IPS-18a (cell line): ENCODE measurements around the gene SLC9A9.

Source experiments
- H3K27ac ChIP-seq: one replicate; pipeline ENCODE4 v1.5.1; 2013; ENCODE audit warnings: low read length
- H3K27me3 ChIP-seq: one replicate; pipeline ENCODE4 v1.6.1; 2013; ENCODE audit warnings: mild to moderate bottlenecking, low read length; ENCODE audit not compliant: control insufficient read depth, insufficient read depth
- H3K36me3 ChIP-seq: one replicate; pipeline ENCODE4 v1.6.1; 2013; ENCODE audit warnings: low read depth, low read length; ENCODE audit not compliant: control insufficient read depth
- H3K4me1 ChIP-seq: one replicate; pipeline ENCODE4 v1.6.1; 2013; ENCODE audit warnings: low read depth, low read length; ENCODE audit not compliant: control insufficient read depth
- H3K4me3 ChIP-seq: one replicate; pipeline ENCODE4 v1.5.1; 2013; ENCODE audit warnings: low read length
- H3K9ac ChIP-seq: one replicate; pipeline ENCODE4 v1.6.1; 2013; ENCODE audit warnings: mild to moderate bottlenecking, low read length, moderate library complexity
- H3K9me3 ChIP-seq: one replicate; pipeline ENCODE4 v1.6.1; 2013; ENCODE audit warnings: low read depth, low read length; ENCODE audit not compliant: control insufficient read depth

Gene SLC9A9

GRCh38 chr3:143653935-143654334 lies 194.3 kb downstream of the SLC9A9 start:
- Histone ChIP-seq H3K9me3 (no peaks in the 10 kb centered on the region), H3K9ac (no peak overlapping the region), H3K27ac (no peak overlapping the region), H3K36me3 (no peaks in the 10 kb centered on the region), H3K4me1 (peaks cover 7% of the 10 kb centered on the region), H3K4me3 (no peak overlapping the region), H3K27me3 (no peaks in the 10 kb centered on the region)

GRCh38 chr3:143653493-143653892 lies 194.8 kb downstream of the SLC9A9 start:
- no peaks in the 10 kb centered on the region for H3K36me3 ChIP-seq
- H3K9ac ChIP-seq: no peak overlapping the region
- no peaks in the 10 kb centered on the region for H3K27me3 ChIP-seq
- H3K27ac ChIP-seq: no peak overlapping the region
- H3K4me3 ChIP-seq: no peak overlapping the region
- no peaks in the 10 kb centered on the region for H3K9me3 ChIP-seq
- peaks cover 7% of the 10 kb centered on the region for H3K4me1 ChIP-seq

- no peaks in the 10 kb centered on the region for H3K36me3 ChIP-seq
- H3K9ac ChIP-seq: no peak overlapping the region
- H3K27me3 ChIP-seq: no peaks in the 10 kb centered on the region
- no peak overlapping the region for H3K4me3 ChIP-seq
- H3K9me3 ChIP-seq: no peaks in the 10 kb centered on the region
- no peak overlapping the region for H3K27ac ChIP-seq
- peaks cover 7% of the 10 kb centered on the region for H3K4me1 ChIP-seq
Measured at GRCh38 chr3:143652118-143652517, 196.2 kb downstream of the SLC9A9 start.

- Histone ChIP-seq H3K27me3 (no peaks in the 10 kb centered on the region), H3K4me1 (no peaks in the 10 kb centered on the region), H3K9ac (no peak overlapping the region), H3K9me3 (no peaks in the 10 kb centered on the region), H3K4me3 (no peak overlapping the region), H3K36me3 (no peaks in the 10 kb centered on the region), H3K27ac (no peak overlapping the region)
Measured at GRCh38 chr3:143650827-143651226, 197.4 kb downstream of the SLC9A9 start.

- no peaks in the 10 kb centered on the region for H3K36me3 ChIP-seq
- no peak overlapping the region for H3K9ac ChIP-seq
- H3K27ac ChIP-seq: no peak overlapping the region
- no peaks in the 10 kb centered on the region for H3K27me3 ChIP-seq
- no peaks in the 10 kb centered on the region for H3K4me1 ChIP-seq
- no peaks in the 10 kb centered on the region for H3K9me3 ChIP-seq
- H3K4me3 ChIP-seq: no peak overlapping the region
Measured at GRCh38 chr3:143650120-143650519, 198.1 kb downstream of the SLC9A9 start.

GRCh38 chr3:143648708-143649107 lies 199.6 kb downstream of the SLC9A9 start:
- Histone ChIP-seq H3K4me3 (no peak overlapping the region), H3K36me3 (no peaks in the 10 kb centered on the region), H3K9ac (no peak overlapping the region), H3K9me3 (no peaks in the 10 kb centered on the region), H3K27me3 (no peaks in the 10 kb centered on the region), H3K27ac (no peak overlapping the region), H3K4me1 (peaks cover 3% of the 10 kb centered on the region)

GRCh38 chr3:143648218-143648617 lies 200.1 kb downstream of the SLC9A9 start:
- H3K4me1 ChIP-seq: peaks cover 3% of the 10 kb centered on the region
- no peak overlapping the region for H3K4me3 ChIP-seq
- H3K27me3 ChIP-seq: no peaks in the 10 kb centered on the region
- no peak overlapping the region for H3K9ac ChIP-seq
- H3K27ac ChIP-seq: no peak overlapping the region
- no peaks in the 10 kb centered on the region for H3K9me3 ChIP-seq
- no peaks in the 10 kb centered on the region for H3K36me3 ChIP-seq

GRCh38 chr3:143644370-143645089 lies 203.7 kb downstream of the SLC9A9 start:
- Histone ChIP-seq H3K9me3 (no peaks in the 10 kb centered on the region), H3K4me1 (peaks cover 3% of the 10 kb centered on the region), H3K9ac (no peak overlapping the region), H3K27ac (no peak overlapping the region), H3K36me3 (no peaks in the 10 kb centered on the region), H3K27me3 (no peaks in the 10 kb centered on the region), H3K4me3 (no peak overlapping the region)

- H3K36me3 ChIP-seq: no peaks in the 10 kb centered on the region
- H3K27ac ChIP-seq: no peak overlapping the region
- no peak overlapping the region for H3K4me3 ChIP-seq
- peaks cover 3% of the 10 kb centered on the region for H3K4me1 ChIP-seq
- no peaks in the 10 kb centered on the region for H3K27me3 ChIP-seq
- no peak overlapping the region for H3K9ac ChIP-seq
- H3K9me3 ChIP-seq: no peaks in the 10 kb centered on the region
Measured at GRCh38 chr3:143643905-143644304, 204.4 kb downstream of the SLC9A9 start.

- Histone ChIP-seq H3K27ac (no peak overlapping the region), H3K9ac (no peak overlapping the region), H3K27me3 (no peaks in the 10 kb centered on the region), H3K4me3 (no peak overlapping the region), H3K9me3 (no peaks in the 10 kb centered on the region), H3K36me3 (no peaks in the 10 kb centered on the region), H3K4me1 (peaks cover 3% of the 10 kb centered on the region)
Measured at GRCh38 chr3:143640774-143641173, 207.5 kb downstream of the SLC9A9 start.

GRCh38 chr3:143637133-143637532 lies 211.1 kb downstream of the SLC9A9 start:
- no peak overlapping the region for H3K27ac ChIP-seq
- H3K4me1 ChIP-seq: no peaks in the 10 kb centered on the region
- H3K9ac ChIP-seq: no peak overlapping the region
- no peaks in the 10 kb centered on the region for H3K36me3 ChIP-seq
- H3K9me3 ChIP-seq: no peaks in the 10 kb centered on the region
- H3K27me3 ChIP-seq: no peaks in the 10 kb centered on the region
- no peak overlapping the region for H3K4me3 ChIP-seq

GRCh38 chr3:143634991-143635390 lies 213.3 kb downstream of the SLC9A9 start:
- Histone ChIP-seq H3K27me3 (no peaks in the 10 kb centered on the region), H3K9me3 (no peaks in the 10 kb centered on the region), H3K4me1 (no peaks in the 10 kb centered on the region), H3K4me3 (no peak overlapping the region), H3K27ac (no peak overlapping the region), H3K36me3 (no peaks in the 10 kb centered on the region), H3K9ac (no peak overlapping the region)
